GM19023 (cell line): ENCODE measurements around the gene SEMA3D.

Source experiments
- ATAC-seq: cut with Tn5 transposase; IDR thresholded peaks from one replicate; pipeline ENCODE4 v1.9.1; 2021; ENCODE audit warnings: mild to moderate bottlenecking, moderate library complexity; ENCODE audit not compliant: unreplicated experiment

SEMA3D gene

GRCh38 chr7:85126383-85126782 is 60.5 kb downstream of the SEMA3D start:
- no peak for ATAC-seq

GRCh38 chr7:85125651-85126131 is 61.2 kb downstream of the SEMA3D start:
- ATAC-seq = no peak

- ATAC-seq = no peak
Observed at GRCh38 chr7:85125176-85125575, 61.7 kb downstream of the SEMA3D start.

- ATAC-seq = no peak
Observed at GRCh38 chr7:85119934-85120333, 66.9 kb downstream of the SEMA3D start.

GRCh38 chr7:85115862-85116261 is 71.0 kb downstream of the SEMA3D start:
- no peak for ATAC-seq

- no peak for ATAC-seq
Observed at GRCh38 chr7:85115006-85115405, 71.8 kb downstream of the SEMA3D start.

- ATAC-seq = no peak
Observed at GRCh38 chr7:85114342-85114741, 72.5 kb downstream of the SEMA3D start.

GRCh38 chr7:85111761-85112160 is 75.1 kb downstream of the SEMA3D start:
- ATAC-seq = no peak

- ATAC-seq = no peak
Observed at GRCh38 chr7:85106719-85107118, 80.1 kb downstream of the SEMA3D start.

GRCh38 chr7:85104432-85105205 is 82.2 kb downstream of the SEMA3D start:
- no peak for ATAC-seq

- no peak for ATAC-seq
Observed at GRCh38 chr7:85103962-85104361, 82.9 kb downstream of the SEMA3D start.

GRCh38 chr7:85103357-85103756 is 83.5 kb downstream of the SEMA3D start:
- ATAC-seq = no peak

- no peak for ATAC-seq
Observed at GRCh38 chr7:85102813-85103350, 84.0 kb downstream of the SEMA3D start.

- ATAC-seq = no peak
Observed at GRCh38 chr7:85101347-85101746, 85.5 kb downstream of the SEMA3D start.

GRCh38 chr7:85097844-85098243 is 89.0 kb downstream of the SEMA3D start:
- ATAC-seq = no peak

- ATAC-seq = no peak
Observed at GRCh38 chr7:85095806-85096205, 91.0 kb downstream of the SEMA3D start.

- ATAC-seq = no peak
Observed at GRCh38 chr7:85095366-85095765, 91.5 kb downstream of the SEMA3D start.

GRCh38 chr7:85094046-85094725 is 92.7 kb downstream of the SEMA3D start:
- no peak for ATAC-seq

- ATAC-seq = no peak
Observed at GRCh38 chr7:85091565-85091928, 95.3 kb downstream of the SEMA3D start.

- ATAC-seq = no peak
Observed at GRCh38 chr7:85090919-85091564, 95.8 kb downstream of the SEMA3D start.

- no peak for ATAC-seq
Observed at GRCh38 chr7:85090143-85090542, 96.7 kb downstream of the SEMA3D start.

- no peak for ATAC-seq
Observed at GRCh38 chr7:85081846-85082245, 105.0 kb downstream of the SEMA3D start.
